Measurements from ENCODE around the gene ZNF253. TPM values are rescaled to one million over a fixed set of nuclear protein-coding genes. Genes with fewer than 3 reads are reported as not detected.

The ZNF253 gene
- total and polyA plus RNA-seq, 2 of the 8 experiments (the other 6 are each of a cell fraction or from before 2014, with no cell fraction given), result 8.3 to 64.0 TPM

DNA sequence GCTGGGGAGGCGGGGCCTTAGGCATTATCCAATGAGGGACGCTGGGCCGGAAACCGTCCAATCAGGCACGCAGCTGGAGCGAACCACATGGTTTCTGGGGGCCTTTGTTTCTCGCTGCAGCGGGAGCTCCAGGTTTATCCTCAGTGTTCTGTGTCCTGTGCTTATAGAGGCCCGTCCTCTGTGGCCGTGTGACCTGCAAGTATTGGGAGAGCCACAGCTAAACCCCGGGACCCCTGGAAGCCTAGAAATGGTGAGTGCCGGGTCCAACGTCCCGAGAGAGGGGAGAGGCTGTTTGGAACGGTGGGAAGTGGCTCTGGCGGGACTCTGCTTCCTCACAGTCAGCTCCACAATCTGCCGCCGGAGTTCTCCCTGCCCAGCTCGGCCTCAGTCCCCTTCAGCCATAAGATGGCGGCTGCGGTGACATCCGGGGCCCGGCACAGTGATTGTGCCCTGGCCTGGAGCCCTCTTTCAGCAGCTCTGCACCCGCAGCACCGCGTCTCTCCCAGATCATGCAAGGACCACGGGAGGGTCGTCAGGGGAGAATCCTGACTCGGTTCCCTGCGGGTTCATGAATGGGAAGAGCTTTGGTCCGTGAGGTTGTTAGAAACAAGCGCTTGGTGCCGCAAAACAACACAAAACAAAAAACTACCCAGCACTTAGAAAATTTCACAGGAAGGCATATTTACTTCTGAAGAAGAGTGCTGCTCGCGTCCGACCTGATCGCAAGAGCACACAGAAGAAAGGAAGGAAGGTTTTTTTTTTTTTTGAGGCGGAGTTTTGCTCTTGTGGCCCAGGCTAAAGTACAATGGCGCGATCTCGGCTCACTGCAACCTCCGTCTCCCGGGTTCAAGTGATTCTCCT, at the start of gene ZNF253 (continued):
- TF ChIP-seq CTBP2 (IDR thresholded peaks at IDR 0.05; ENCODE audit: borderline replicate concordance, insufficient read depth, insufficient read length, low read length) (no peak), SP1 (IDR thresholded peaks at IDR 0.05; ENCODE audit: low read depth, low read length) (peak; percentile 93), MAFK (IDR thresholded peaks at IDR 0.05; ENCODE audit: low read depth, low read length) (no peak), KDM5A (IDR thresholded peaks at IDR 0.05; ENCODE audit: low read length) (no peak), GTF2F1 (IDR thresholded peaks at IDR 0.05; ENCODE audit: borderline replicate concordance, low read depth, low read length) (peak; percentile 75), YY1 (IDR thresholded peaks at IDR 0.05; ENCODE audit: low read depth, low read length) (peak; percentile 93), CHD2 (IDR thresholded peaks at IDR 0.05; ENCODE audit: low read length) (peak; percentile 68)
- TF ChIP-seq, protein P1, sequence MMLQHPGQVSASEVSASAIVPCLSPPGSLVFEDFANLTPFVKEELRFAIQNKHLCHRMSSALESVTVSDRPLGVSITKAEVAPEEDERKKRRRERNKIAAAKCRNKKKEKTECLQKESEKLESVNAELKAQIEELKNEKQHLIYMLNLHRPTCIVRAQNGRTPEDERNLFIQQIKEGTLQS (IDR thresholded peaks at IDR 0.05; ENCODE audit: insufficient read depth, low read depth, low read length), result no peak
- TF ChIP-seq, protein P2, sequence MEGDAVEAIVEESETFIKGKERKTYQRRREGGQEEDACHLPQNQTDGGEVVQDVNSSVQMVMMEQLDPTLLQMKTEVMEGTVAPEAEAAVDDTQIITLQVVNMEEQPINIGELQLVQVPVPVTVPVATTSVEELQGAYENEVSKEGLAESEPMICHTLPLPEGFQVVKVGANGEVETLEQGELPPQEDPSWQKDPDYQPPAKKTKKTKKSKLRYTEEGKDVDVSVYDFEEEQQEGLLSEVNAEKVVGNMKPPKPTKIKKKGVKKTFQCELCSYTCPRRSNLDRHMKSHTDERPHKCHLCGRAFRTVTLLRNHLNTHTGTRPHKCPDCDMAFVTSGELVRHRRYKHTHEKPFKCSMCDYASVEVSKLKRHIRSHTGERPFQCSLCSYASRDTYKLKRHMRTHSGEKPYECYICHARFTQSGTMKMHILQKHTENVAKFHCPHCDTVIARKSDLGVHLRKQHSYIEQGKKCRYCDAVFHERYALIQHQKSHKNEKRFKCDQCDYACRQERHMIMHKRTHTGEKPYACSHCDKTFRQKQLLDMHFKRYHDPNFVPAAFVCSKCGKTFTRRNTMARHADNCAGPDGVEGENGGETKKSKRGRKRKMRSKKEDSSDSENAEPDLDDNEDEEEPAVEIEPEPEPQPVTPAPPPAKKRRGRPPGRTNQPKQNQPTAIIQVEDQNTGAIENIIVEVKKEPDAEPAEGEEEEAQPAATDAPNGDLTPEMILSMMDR (IDR thresholded peaks at IDR 0.05; ENCODE audit: control extremely low read depth in 1 of 3, insufficient read depth in 1 of 3, low read depth in 1 of 3, low read length in 3 of 3), result no peak; a peak in 1 of 4 replicates
- TF ChIP-seq, protein P3, sequence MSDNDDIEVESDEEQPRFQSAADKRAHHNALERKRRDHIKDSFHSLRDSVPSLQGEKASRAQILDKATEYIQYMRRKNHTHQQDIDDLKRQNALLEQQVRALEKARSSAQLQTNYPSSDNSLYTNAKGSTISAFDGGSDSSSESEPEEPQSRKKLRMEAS (IDR thresholded peaks at IDR 0.05), result peak; percentile 71; the same call in 1 of the 2 replicates

All from H1 (cell line).